NK-92 (cell line): ENCODE results near the gene SDCCAG8.

Experiments
- DNase-seq: peaks from one replicate; lab custom pipeline; 2025; ENCODE audit not compliant: unreplicated experiment; lab: John Stamatoyannopoulos, UW

Gene SDCCAG8

GRCh38 chr1:243454328-243454997 lies 198.6 kb downstream of the SDCCAG8 start:
- DNase-seq, result no peak

- DNase-seq, result no peak
Observed at GRCh38 chr1:243455760-243456651, 200.2 kb downstream of the SDCCAG8 start.

DNA sequence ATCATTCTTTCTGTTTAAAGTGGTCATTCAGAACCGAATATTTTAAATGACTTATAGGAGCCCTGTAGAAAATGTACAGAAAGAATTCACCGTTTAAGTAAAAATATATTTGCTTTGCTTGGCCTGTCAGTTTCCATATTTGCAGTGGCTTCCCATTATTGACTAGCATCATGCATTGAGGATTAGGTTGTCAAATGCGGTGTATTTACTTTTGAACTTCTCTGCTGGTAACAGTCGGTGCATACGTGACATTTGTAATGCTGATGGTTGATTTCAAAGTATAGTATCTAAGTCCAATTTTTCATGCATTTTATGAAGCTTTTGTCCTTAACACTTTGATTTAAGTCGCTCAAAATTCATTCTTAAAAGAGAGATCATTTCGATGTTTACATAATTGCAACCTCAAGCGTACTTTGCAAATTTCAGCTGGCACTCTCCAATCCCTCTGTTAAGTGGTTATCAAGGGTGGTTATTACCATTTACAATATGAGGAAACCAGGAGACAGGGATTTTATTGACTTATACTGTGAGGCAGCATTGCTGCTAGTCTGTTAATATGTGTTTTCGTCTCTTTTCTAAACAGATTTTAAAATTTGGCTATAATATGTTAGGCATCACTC lies 201.6 kb downstream of the SDCCAG8 start:
- DNase-seq, result no peak

DNA sequence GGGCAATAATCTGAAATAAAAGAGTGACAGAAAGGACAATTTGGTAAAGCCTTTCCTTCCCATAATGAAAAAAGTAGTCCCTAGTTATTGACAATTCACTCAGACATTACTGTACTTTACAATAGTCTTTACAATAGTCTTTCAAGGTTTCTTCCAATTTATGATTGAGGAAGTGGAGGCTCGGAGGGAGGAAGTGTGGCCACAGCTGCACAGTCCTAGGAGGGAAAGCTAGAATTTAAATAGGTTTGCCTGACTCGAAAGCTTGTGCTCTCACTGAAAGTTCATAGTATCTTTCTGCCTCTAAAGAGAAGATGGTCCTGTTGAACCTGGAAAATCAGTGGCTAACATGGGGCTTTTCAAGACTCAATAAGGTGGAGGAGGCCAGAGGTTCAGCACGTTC lies 203.2 kb downstream of the SDCCAG8 start:
- DNase-seq, result no peak

DNA sequence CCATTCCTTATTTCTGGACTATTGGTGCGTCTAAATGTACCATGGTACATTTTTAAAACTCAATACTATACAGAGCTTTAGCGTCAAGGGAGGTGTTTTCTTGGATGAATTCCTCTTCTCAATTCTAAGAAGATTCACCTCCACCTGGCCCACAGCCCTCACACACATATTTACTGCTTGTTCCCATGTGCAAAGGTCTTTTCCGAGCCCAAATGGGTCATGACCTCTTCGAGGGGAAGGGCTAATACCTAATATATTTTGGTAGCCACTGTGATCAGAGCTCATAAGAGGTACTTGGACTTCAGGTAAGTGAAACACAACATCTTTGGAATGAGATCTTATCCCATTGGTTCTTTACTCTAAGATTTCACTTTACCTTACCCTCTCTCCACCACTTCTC lies 205.9 kb downstream of the SDCCAG8 start:
- no peak for DNase-seq

DNA sequence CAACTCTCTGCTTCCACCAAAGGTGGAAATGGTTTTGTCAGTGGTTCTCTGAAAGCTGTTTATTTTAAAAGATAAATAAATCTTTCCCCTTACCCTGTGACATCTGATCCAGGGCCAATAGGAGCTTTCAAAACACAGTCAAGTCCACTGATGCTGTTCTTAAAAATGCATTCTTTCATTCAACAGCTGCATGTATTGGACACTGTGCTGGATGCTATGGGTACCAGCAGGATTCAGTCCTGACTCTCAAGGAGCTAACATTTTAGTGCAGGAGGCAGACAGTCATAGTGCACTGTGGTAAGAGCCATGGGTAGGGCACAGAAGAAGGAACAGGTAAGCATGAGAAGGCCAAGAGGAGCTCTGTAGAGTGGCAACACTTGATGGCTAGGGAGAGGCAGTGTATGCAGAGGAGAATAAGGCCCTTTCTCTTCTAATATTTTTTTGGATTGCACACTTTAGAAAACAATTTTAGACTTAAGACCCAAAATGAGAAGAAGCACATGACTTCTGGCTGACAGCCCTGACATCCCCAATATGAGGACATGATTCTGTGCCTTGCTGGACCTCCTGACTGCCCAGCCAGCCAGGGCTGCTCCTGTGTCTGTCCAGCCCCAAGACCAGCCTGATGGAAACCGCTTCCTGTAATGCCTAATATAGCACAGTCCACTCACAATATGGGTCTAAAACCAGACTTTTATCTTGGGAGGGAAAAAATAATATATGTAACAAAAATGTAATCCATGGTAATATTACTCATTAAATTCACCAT lies 207.3 kb downstream of the SDCCAG8 start:
- no peak for DNase-seq

- no peak for DNase-seq
Observed at GRCh38 chr1:243465081-243465480, 209.2 kb downstream of the SDCCAG8 start.

DNA sequence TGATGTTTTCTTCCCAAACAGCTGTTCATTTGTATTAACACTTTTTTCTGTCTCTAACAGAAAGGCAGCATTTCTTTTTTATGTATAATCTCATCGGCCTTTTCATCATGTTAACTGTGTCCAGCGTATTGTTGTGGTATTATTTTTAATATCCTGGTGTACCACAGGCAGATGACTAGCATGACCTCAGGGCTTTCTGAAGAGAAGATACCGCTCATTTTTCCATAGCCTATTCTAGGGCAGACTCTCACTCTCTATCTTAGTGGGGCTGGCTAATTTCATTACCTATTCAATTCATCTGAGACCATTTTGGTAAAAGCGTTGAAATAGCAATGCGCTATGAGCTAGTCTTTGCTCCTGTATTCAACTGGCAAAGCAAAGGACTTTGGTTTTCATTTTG lies 209.9 kb downstream of the SDCCAG8 start:
- DNase-seq, result no peak

DNA sequence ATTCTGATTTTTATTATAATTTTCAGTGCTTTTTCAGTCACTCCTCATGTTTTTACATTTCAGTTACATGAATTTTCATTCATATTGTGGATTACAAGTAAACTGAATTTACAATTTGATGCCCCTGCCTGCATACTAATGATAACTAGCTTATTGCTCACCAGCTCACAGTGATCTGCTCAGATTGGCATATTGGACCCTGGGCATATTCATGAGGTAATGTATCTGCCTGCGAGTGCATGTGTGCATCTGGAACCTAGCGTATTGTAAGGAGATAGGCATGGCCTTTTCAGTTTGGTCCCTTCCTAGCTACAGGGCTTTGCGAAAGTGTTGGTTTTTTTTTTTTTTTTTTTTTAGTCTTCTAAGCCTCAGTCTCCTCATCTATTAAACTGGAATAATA lies 213.7 kb downstream of the SDCCAG8 start:
- no peak for DNase-seq

DNA sequence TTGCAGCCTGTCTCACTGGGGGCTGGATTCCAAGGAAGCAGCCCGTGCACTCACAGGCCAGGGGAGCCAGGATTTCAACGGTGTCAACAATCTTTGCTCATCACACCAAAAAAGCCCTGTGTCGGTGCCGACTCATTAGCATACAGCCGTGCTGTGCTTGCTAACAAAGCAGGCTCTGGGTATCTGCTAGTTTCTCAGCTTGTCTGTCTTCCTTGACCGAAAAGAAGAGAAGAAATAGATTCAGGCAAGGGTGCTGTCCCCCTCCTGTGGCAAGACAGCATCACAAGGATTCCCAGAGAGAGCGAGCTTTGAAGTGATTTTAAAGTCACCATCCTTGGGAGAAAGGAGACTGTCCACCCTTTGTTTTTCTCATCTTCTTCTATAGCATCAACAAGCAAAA lies 214.7 kb downstream of the SDCCAG8 start:
- no peak for DNase-seq

DNA sequence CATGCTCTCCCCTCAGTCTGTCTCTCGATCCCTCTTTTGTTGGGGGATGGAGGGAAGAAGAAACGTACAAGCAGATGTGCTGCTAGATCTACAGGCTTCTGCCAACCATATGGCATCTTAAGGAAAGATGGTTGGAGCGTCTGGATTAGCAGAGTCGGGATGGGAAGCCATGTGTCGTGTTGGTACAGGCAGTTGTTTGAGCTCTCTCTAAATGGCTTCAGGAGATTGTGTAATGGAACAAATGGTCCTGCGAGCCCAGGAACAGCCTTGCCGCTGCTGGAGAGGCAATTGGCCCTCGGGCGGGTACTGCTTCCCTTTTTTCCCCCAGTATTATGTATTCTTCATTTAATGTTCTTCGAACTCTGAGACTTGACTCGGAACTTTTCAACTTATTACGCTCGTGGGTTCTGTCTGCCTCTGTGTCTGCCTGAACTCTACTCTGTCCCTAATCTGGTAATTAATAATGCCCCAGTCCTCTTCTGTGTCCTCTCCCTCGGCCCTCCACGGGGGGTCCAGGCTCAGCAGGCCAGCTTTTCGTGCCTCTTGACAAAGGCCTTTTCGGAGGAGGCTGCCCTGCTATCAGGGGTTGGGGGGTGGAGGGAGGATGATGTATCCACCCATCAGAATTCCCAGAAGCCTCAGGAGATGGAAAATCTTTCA lies 215.3 kb downstream of the SDCCAG8 start:
- no peak for DNase-seq

DNA sequence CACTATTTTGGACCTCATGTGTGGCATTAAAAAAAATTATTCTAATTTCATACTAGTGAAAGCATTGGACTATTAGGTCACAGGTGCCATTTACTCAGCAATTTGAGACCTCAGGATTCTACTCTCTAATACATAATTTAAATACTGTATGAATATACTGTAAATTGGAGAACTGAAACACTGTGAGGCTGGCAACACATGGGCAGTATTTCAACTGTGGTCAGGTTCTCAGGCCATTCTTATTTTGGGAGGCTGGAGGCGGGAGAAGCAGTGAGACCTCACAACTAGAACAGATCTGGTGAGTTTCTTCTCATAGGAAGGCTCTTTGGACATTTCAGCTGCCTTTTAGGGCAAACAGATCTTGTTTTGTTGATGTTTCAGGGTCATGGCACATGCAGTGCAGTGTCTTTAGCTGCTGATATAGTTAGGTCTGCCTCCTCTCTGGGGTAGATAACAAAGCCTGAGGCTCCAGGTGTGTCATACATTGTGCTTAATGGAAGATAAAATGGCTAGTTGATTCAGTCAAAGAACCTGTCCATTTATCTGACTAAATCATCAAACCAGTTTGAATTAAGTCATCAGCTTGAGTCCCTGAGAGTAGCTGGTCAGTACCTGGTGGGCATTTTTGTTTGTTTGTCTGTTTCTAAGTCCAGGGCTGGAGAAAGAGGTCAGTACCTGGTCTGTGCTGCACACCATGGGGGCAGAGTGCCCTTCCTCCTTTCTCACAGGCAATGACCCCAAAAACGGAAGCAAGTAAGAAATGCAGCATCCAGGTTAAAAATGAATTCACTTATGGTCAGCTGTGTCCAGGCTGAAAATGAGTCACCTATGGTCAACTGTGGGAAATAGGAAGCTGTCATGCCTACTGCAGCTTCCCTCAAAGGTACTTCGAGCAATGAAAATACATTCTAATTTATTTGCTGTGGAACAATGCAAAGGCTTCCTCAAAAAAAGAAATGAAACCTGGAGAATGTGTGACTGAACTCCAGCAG lies 216.2 kb downstream of the SDCCAG8 start:
- DNase-seq, result no peak

DNA sequence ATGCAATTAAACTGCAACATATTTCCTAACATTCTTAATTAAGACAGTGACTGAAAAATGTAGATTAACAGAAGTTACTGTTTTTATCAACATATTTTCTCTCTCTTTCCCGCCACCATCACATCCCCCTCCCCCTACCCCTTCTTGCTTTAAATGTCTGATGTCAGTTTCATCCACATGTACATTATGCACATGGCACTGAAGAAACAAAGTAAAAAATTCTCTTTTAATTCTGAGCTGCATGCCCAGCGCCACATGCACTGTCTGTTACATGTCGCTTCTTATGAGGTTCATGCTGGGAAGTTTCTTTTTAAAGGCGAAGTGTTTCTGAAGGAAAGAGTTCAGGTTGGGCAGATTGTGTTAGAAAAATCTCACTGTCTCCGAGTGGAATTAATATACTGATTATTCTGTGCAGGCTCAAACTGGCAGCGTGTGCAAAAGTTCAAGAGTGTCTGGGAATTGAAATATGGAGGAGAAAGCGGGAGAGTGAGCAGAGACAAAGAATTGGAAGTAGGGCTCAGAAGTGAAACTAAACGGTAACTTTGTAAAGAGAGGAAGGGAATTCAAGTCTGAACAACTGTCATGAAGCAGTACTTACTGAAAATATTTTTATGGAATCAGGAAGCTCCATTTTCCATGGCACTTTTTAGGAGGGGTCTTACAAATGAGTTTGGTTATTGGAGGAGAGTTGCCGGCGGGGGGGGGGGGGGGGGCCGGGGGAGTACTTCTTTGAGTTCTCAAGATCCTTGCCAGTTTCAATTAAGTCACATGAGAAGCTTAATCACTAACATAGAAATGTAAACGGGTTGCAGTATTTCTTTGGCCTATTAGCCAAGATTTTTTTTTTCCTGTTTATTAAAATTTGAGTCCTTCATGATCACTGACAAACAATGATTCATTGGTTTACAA lies 217.6 kb downstream of the SDCCAG8 start:
- DNase-seq, result no peak

DNA sequence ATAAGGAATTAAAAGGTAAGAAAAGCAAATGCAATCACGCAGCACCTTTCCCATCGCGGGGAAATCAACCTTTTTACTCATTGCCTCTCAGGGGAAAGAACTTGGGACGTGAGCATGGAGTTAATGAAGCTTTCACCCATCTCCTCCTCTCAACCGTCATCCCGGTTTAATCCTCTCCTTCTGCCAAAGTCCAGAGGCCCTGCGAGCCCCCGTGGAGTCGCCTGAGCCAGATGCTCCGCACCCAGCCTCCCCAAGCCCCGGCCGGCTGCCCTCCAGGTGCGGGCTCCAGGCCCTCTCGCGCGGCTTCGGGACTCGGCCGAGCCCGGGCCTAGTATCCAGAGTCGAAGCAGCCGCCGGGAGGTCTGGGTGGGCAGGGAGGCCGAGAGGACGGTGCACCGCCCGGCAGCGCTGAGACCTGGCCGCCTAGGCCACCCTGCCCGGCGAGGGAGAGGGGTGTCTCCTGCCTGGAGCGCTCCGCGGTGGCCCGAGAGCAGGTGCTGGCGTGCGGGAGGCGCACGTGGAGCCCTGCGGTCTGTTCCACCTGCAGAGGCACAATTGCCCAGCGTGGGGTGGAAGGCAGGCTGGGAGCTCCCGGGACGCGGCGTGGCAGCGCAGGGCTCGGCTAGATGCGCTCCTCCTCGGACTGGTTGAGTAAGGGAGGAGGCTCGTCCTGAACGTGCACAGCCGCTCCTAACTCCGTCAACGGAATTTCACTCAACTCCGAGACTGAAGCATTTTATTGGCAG lies 218.5 kb downstream of the SDCCAG8 start:
- no peak for DNase-seq

- DNase-seq, result no peak
Observed at GRCh38 chr1:243474906-243475305, 219.1 kb downstream of the SDCCAG8 start.

- DNase-seq, result no peak
Observed at GRCh38 chr1:243475966-243476365, 220.1 kb downstream of the SDCCAG8 start.

DNA sequence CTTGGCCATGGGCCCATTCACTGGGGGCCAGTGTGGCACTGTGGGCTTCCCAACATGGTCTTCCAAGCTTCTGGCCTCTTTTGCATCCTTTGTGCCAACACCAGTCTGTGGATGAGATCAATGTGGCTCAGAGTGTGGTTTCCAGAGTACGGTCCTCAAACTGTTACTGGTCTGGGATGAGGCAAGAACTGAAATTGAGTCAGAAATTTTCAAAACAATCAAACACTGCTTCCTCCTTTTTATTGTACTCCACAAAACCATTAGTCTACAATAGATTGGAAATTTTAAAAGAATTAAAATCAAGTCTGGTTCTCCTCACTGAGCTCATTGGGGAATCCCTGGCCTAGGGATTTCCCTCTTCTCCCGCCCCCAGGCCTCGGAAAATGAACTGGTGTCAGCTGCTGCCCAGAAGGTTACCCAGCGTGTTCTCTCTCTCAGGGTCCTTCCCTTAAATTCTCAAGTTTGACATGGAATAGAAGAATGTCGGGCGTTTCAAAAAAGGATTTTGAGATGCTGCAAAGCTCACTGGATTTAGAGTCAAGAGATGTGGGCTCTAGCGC lies 222.0 kb downstream of the SDCCAG8 start:
- DNase-seq, result no peak

GRCh38 chr1:243481101-243481500 lies 225.3 kb downstream of the SDCCAG8 start:
- DNase-seq, result no peak
